Liver (tissue), 9 donors: ENCODE data around the gene BCLAF1. TPM values are rescaled to one million over a fixed set of nuclear protein-coding genes. Genes with fewer than 3 reads are reported as not detected.

ENCODE experiments used
- DNase-seq: peaks from one replicate; pipeline ENCODE4 v3.0.0-alpha.2; 2017; ENCODE audit warnings: low spot score
- H3K27ac ChIP-seq, 2 donors: one replicate each; pipeline ENCODE4 v1.7.0; 2013; ENCODE audit warnings: inconsistent platforms in 2 of 2, low read length in 2 of 2, control low read depth in 1 of 2, low read depth in 1 of 2, mild to moderate bottlenecking in 1 of 2
- H3K27me3 ChIP-seq, 4 donors: one replicate each; pipeline versions ENCODE4 v1.6.1 to v1.7.0; 2013; ENCODE audit warnings: low read length in 3 of 4, inconsistent platforms in 1 of 4, mild to moderate bottlenecking in 1 of 4, moderate library complexity in 1 of 4; ENCODE audit not compliant: control insufficient read depth in 4 of 4, insufficient read depth in 4 of 4
- H3K36me3 ChIP-seq, 4 donors: one replicate each; pipeline versions ENCODE4 v1.6.1 to v1.7.0; 2013; ENCODE audit warnings: low read length in 3 of 4, mild to moderate bottlenecking in 3 of 4, low read depth in 1 of 4, moderate library complexity in 1 of 4; ENCODE audit not compliant: control insufficient read depth in 4 of 4, insufficient read depth in 3 of 4
- H3K4me1 ChIP-seq, 4 donors: one replicate each; pipeline versions ENCODE4 v1.6.1 to v1.7.0; 2013; ENCODE audit warnings: low read length in 3 of 4, mild to moderate bottlenecking in 3 of 4, moderate library complexity in 1 of 4; ENCODE audit not compliant: control insufficient read depth in 4 of 4, insufficient read depth in 4 of 4
- H3K4me3 ChIP-seq, 3 donors: one replicate each; pipeline versions ENCODE4 v1.6.1 to v1.7.0; 2013; ENCODE audit warnings: low read length in 3 of 3, control low read depth in 1 of 3, low read depth in 1 of 3, mild to moderate bottlenecking in 1 of 3
- H3K9ac ChIP-seq, 2 donors: one replicate each; pipeline ENCODE4 v1.7.0; 2013; ENCODE audit warnings: low read length in 2 of 2, mild to moderate bottlenecking in 2 of 2, moderate library complexity in 2 of 2, control low read depth in 1 of 2, low read depth in 1 of 2
- H3K9me3 ChIP-seq, 4 donors: one replicate each; pipeline versions ENCODE4 v1.6.1 to v1.7.0; 2013; ENCODE audit warnings: low read length in 3 of 4; ENCODE audit not compliant: control insufficient read depth in 4 of 4
- EGR1 ChIP-seq, 2 donors: IDR thresholded peaks; 2 replicates each; pipeline ENCODE4 v1.6.1; 2016 to 2018; ENCODE audit warnings: antibody characterized with exemption in 2 of 2, low read depth in 2 of 2
- FOXA1 ChIP-seq: IDR thresholded peaks from 2 replicates; pipeline ENCODE4 v1.6.1; 2016; ENCODE audit warnings: antibody characterized with exemption
- FOXA2 ChIP-seq: IDR thresholded peaks from 2 replicates; pipeline ENCODE4 v1.6.1; 2016; ENCODE audit warnings: antibody characterized with exemption
- GABPA ChIP-seq, 2 donors: IDR thresholded peaks in 1 of 2; conservative IDR thresholded peaks in 1 of 2; 2 replicates each; pipeline ENCODE4 v1.6.1; 2016; ENCODE audit warnings: antibody characterized with exemption in 2 of 2, mild to moderate bottlenecking in 1 of 2, moderate library complexity in 1 of 2
- HNF4A ChIP-seq, 2 donors: conservative IDR thresholded peaks; 2 replicates each; pipeline ENCODE4 v1.6.1; 2016; ENCODE audit warnings: antibody characterized with exemption in 2 of 2, mild to moderate bottlenecking in 2 of 2
- HNF4G ChIP-seq: IDR thresholded peaks from 2 replicates; pipeline ENCODE4 v1.6.1; 2016; ENCODE audit warnings: antibody characterized with exemption
- JUND ChIP-seq, 2 donors: IDR thresholded peaks; 2 replicates each; pipeline ENCODE4 v1.6.1; 2016; ENCODE audit warnings: antibody characterized with exemption in 2 of 2
- NR2F2 ChIP-seq: IDR thresholded peaks from 2 replicates; pipeline ENCODE4 v1.6.1; 2016; ENCODE audit warnings: antibody characterized with exemption
- RAD21 ChIP-seq, 2 donors: IDR thresholded peaks; 2 replicates each; pipeline ENCODE4 v1.6.1; 2016; ENCODE audit warnings: antibody characterized with exemption in 2 of 2, mild to moderate bottlenecking in 2 of 2
- RXRA ChIP-seq, 2 donors: IDR thresholded peaks; 2 replicates each; pipeline ENCODE4 v1.6.1; 2017 to 2018; ENCODE audit warnings: antibody characterized with exemption in 2 of 2, mild to moderate bottlenecking in 1 of 2
- SP1 ChIP-seq: IDR thresholded peaks from 2 replicates; pipeline ENCODE4 v1.6.1; 2018; ENCODE audit warnings: antibody characterized with exemption, mild to moderate bottlenecking
- TAF1 ChIP-seq: conservative IDR thresholded peaks from 2 replicates; pipeline ENCODE4 v1.6.1; 2016; ENCODE audit warnings: antibody characterized with exemption, mild to moderate bottlenecking
- YY1 ChIP-seq: IDR thresholded peaks from 2 replicates; pipeline ENCODE4 v1.6.1; 2016; ENCODE audit warnings: antibody characterized with exemption, mild to moderate bottlenecking
- WGBS: extraction: QIAGEN DNeasy Blood & Tissue Kit; methylation state at CpG from one replicate; pipeline ENCODE4 v1.1.7; 2013; 5-methylcytosine and 5-hydroxymethylcytosine counted together
- polyA plus RNA-seq, 2 donors: library from polyadenylated mRNA; stranded (reverse) in 1 of 2; unstranded in 1 of 2; fragments of 200-250 nt in 1 of 2; fragments of >200 nt in 1 of 2; fragmentation: Nextera tagmentation in 1 of 2; extraction: Ambion mirVana in 1 of 2; gene quantifications; one replicate each; pipeline versions ENCODE4 v1.2.1 to v1.2.3, GENCODE V29; 2013 to 2015
- total RNA-seq, 2 donors: library from RNA; depleted of rRNA; stranded (reverse); fragments of >200 nt; gene quantifications; one replicate each; pipeline ENCODE4 v1.2.3, GENCODE V29; 2014
- TF ChIP-seq, protein P1 (sequence below): IDR thresholded peaks from 2 replicates; pipeline ENCODE4 v1.6.1; 2016; ENCODE audit warnings: antibody characterized with exemption, mild to moderate bottlenecking
- TF ChIP-seq, protein P2 (sequence below): fragments of 150-350 bp; IDR thresholded peaks from 2 replicates; pipeline ENCODE4 v1.5.1; 2017; ENCODE audit warnings: improper control_type of control experiment, low read depth, low read length; ENCODE audit not compliant: missing input control
- TF ChIP-seq, protein P3 (sequence below): IDR thresholded peaks from 2 replicates; pipeline ENCODE4 v1.6.1; 2016; ENCODE audit warnings: antibody characterized with exemption
- TF ChIP-seq, protein P4 (sequence below): IDR thresholded peaks from 2 replicates; pipeline ENCODE4 v1.6.1; 2016; ENCODE audit warnings: antibody characterized with exemption
- TF ChIP-seq, protein P5 (sequence below): IDR thresholded peaks from 2 replicates; pipeline ENCODE4 v1.6.1; 2016; ENCODE audit warnings: antibody characterized with exemption
- donor health status: healthy.
- donor health status: healthy.
- donor health status: healthy.
- donor health status: healthy.
- donor health status: healthy.

The BCLAF1 gene
- total and polyA plus RNA-seq, 4 donors, result 11.7 to 60.5 (median 38.0) TPM

DNA sequence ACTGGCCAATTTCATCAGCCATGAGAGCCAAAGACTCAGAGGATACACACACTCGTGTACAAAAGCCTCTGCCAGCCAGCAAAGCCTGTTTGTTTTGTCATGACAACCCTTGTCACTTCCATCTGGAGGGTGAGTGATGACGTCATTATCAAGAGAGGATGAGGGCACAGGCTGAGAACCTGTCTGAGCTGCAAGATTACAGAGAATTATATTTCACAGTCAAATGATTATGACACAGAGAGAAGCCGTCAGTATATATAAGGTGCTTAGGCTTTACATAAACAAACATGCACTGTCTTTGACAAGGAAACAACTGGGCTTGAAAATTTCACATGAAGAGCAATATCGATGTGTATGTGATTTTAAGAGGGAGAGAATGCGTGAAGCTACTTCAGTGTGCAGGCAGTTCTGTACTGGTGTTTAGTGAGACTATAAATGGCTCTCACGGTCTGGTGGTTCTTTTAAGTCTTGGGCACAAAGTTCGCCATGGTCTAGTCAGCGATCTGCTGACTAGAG lies 36.5 kb upstream of the BCLAF1 start:
- DNase-seq, result no peak
- H3K9ac ChIP-seq, result no peak overlapping the region
- no peak overlapping the region for H3K27ac ChIP-seq
- no peaks in the 10 kb centered on the region for H3K9me3 ChIP-seq
- H3K4me3 ChIP-seq, result no peak overlapping the region
- no peaks in the 10 kb centered on the region for H3K36me3 ChIP-seq
- no peaks in the 10 kb centered on the region for H3K27me3 ChIP-seq
- TF ChIP-seq, protein P1, sequence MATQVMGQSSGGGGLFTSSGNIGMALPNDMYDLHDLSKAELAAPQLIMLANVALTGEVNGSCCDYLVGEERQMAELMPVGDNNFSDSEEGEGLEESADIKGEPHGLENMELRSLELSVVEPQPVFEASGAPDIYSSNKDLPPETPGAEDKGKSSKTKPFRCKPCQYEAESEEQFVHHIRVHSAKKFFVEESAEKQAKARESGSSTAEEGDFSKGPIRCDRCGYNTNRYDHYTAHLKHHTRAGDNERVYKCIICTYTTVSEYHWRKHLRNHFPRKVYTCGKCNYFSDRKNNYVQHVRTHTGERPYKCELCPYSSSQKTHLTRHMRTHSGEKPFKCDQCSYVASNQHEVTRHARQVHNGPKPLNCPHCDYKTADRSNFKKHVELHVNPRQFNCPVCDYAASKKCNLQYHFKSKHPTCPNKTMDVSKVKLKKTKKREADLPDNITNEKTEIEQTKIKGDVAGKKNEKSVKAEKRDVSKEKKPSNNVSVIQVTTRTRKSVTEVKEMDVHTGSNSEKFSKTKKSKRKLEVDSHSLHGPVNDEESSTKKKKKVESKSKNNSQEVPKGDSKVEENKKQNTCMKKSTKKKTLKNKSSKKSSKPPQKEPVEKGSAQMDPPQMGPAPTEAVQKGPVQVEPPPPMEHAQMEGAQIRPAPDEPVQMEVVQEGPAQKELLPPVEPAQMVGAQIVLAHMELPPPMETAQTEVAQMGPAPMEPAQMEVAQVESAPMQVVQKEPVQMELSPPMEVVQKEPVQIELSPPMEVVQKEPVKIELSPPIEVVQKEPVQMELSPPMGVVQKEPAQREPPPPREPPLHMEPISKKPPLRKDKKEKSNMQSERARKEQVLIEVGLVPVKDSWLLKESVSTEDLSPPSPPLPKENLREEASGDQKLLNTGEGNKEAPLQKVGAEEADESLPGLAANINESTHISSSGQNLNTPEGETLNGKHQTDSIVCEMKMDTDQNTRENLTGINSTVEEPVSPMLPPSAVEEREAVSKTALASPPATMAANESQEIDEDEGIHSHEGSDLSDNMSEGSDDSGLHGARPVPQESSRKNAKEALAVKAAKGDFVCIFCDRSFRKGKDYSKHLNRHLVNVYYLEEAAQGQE, result no peak
- no peak for TF ChIP-seq JUND (IDR thresholded peaks at IDR 0.05)
- no peak for TF ChIP-seq EGR1 (IDR thresholded peaks at IDR 0.05; ENCODE audit: low read depth in 2 of 2)
- TF ChIP-seq GABPA (IDR thresholded peaks at IDR 0.05 in 1 of 2, conservative IDR thresholded peaks at IDR 0.05 in 1 of 2), result no peak
- TF ChIP-seq RXRA (IDR thresholded peaks at IDR 0.05), result no peak
- TF ChIP-seq SP1, result no peak
- no peak for TF ChIP-seq HNF4G
- no peak for TF ChIP-seq FOXA1
- TF ChIP-seq, protein P2, sequence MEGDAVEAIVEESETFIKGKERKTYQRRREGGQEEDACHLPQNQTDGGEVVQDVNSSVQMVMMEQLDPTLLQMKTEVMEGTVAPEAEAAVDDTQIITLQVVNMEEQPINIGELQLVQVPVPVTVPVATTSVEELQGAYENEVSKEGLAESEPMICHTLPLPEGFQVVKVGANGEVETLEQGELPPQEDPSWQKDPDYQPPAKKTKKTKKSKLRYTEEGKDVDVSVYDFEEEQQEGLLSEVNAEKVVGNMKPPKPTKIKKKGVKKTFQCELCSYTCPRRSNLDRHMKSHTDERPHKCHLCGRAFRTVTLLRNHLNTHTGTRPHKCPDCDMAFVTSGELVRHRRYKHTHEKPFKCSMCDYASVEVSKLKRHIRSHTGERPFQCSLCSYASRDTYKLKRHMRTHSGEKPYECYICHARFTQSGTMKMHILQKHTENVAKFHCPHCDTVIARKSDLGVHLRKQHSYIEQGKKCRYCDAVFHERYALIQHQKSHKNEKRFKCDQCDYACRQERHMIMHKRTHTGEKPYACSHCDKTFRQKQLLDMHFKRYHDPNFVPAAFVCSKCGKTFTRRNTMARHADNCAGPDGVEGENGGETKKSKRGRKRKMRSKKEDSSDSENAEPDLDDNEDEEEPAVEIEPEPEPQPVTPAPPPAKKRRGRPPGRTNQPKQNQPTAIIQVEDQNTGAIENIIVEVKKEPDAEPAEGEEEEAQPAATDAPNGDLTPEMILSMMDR, result no peak
- TF ChIP-seq, protein P3, sequence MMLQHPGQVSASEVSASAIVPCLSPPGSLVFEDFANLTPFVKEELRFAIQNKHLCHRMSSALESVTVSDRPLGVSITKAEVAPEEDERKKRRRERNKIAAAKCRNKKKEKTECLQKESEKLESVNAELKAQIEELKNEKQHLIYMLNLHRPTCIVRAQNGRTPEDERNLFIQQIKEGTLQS, result no peak
- no peak for TF ChIP-seq RAD21 (IDR thresholded peaks at IDR 0.05)
- TF ChIP-seq TAF1, result no peak
- no peak for TF ChIP-seq NR2F2
- TF ChIP-seq FOXA2, result no peak
- TF ChIP-seq, protein P4, sequence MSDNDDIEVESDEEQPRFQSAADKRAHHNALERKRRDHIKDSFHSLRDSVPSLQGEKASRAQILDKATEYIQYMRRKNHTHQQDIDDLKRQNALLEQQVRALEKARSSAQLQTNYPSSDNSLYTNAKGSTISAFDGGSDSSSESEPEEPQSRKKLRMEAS, result no peak
- TF ChIP-seq HNF4A (conservative IDR thresholded peaks at IDR 0.05), result no peak
- TF ChIP-seq YY1, result no peak
- TF ChIP-seq, protein P5, sequence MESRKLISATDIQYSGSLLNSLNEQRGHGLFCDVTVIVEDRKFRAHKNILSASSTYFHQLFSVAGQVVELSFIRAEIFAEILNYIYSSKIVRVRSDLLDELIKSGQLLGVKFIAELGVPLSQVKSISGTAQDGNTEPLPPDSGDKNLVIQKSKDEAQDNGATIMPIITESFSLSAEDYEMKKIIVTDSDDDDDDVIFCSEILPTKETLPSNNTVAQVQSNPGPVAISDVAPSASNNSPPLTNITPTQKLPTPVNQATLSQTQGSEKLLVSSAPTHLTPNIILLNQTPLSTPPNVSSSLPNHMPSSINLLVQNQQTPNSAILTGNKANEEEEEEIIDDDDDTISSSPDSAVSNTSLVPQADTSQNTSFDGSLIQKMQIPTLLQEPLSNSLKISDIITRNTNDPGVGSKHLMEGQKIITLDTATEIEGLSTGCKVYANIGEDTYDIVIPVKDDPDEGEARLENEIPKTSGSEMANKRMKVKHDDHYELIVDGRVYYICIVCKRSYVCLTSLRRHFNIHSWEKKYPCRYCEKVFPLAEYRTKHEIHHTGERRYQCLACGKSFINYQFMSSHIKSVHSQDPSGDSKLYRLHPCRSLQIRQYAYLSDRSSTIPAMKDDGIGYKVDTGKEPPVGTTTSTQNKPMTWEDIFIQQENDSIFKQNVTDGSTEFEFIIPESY, result no peak
- 73% methylated on average over 8 of the region's 8 CpGs for WGBS
- no peaks in the 10 kb centered on the region for H3K4me1 ChIP-seq
